ENCODE results near the gene SDSL. TPM values are rescaled to one million over a fixed set of nuclear protein-coding genes. Genes with fewer than 3 reads are reported as not detected.

The SDSL gene
- total RNA-seq, 1 donor from 2014 or later = 12.8 TPM

- no peak for DNase-seq
These were observed 53.4 kb downstream of the SDSL start for GRCh38 chr12:113475451-113476175.

DNA sequence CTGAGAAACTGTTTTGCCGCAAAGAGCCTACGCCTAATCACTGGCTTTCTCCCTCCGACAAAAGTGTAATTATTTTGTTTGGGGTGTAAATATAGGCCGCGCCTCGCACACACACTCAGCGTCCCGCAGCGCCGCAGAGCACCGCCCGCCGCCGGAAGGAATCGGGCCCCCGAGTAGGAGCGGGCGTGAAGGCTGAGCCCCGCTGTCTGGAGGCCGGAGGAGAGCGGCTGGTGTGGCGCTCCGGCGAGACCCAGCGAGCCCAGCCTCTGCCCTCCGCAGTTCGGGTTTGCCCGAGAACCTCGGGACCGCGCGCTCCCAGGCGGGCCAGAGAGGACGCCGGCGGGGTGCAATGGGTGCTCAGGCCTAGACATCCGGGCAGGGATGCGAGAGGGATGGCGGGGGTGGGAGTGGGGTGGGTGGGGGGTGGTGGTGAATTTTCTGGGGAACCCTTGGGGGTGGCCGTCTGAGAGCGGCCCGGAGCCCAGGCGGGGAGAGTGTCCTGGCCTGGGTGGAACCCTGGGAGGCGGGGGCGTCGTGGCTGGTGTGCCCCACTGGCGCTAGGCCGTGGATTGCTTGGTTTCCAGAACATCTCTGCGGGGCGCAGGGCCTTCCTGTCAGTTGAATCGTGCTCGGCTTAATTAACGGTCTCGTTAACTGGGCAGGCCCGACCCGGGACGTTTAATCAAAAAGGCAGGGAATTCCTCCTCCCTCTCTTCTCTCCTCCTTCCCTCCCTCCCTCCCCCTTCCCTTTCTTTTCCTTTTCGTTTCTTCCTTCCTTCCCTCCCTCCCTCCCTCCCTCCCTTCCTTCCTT is 54.2 kb downstream of the SDSL start:
- H3K27ac ChIP-seq = no peak overlapping the region
- H3K4me1 ChIP-seq = no peaks in the 10 kb centered on the region
- no peak for ATAC-seq
- TF ChIP-seq, protein P1, sequence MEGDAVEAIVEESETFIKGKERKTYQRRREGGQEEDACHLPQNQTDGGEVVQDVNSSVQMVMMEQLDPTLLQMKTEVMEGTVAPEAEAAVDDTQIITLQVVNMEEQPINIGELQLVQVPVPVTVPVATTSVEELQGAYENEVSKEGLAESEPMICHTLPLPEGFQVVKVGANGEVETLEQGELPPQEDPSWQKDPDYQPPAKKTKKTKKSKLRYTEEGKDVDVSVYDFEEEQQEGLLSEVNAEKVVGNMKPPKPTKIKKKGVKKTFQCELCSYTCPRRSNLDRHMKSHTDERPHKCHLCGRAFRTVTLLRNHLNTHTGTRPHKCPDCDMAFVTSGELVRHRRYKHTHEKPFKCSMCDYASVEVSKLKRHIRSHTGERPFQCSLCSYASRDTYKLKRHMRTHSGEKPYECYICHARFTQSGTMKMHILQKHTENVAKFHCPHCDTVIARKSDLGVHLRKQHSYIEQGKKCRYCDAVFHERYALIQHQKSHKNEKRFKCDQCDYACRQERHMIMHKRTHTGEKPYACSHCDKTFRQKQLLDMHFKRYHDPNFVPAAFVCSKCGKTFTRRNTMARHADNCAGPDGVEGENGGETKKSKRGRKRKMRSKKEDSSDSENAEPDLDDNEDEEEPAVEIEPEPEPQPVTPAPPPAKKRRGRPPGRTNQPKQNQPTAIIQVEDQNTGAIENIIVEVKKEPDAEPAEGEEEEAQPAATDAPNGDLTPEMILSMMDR (IDR thresholded peaks at IDR 0.05) = no peak
- H3K4me3 ChIP-seq = no peak overlapping the region
- no peaks in the 10 kb centered on the region for H3K36me3 ChIP-seq
- no peaks in the 10 kb centered on the region for H3K9me3 ChIP-seq
- intact Hi-C loops (cut with DNase I) = no loop called here
- no peak for DNase-seq
- peaks cover 95% of the 10 kb centered on the region for H3K27me3 ChIP-seq (ENCODE audit: low read depth)

More at GRCh38 chr12:113475451-113476175, 53.4 kb downstream of the SDSL start:
- intact Hi-C loops (cut with DNase I) = no loop called here
- no peak overlapping the region for H3K27ac ChIP-seq
- no peak overlapping the region for H3K4me3 ChIP-seq
- H3K9me3 ChIP-seq = no peaks in the 10 kb centered on the region
- H3K4me1 ChIP-seq = no peaks in the 10 kb centered on the region
- peaks cover 95% of the 10 kb centered on the region for H3K27me3 ChIP-seq (ENCODE audit: low read depth)
- H3K36me3 ChIP-seq = no peaks in the 10 kb centered on the region
- ATAC-seq = no peak
- TF ChIP-seq, protein P1 (IDR thresholded peaks at IDR 0.05) = no peak

DNA sequence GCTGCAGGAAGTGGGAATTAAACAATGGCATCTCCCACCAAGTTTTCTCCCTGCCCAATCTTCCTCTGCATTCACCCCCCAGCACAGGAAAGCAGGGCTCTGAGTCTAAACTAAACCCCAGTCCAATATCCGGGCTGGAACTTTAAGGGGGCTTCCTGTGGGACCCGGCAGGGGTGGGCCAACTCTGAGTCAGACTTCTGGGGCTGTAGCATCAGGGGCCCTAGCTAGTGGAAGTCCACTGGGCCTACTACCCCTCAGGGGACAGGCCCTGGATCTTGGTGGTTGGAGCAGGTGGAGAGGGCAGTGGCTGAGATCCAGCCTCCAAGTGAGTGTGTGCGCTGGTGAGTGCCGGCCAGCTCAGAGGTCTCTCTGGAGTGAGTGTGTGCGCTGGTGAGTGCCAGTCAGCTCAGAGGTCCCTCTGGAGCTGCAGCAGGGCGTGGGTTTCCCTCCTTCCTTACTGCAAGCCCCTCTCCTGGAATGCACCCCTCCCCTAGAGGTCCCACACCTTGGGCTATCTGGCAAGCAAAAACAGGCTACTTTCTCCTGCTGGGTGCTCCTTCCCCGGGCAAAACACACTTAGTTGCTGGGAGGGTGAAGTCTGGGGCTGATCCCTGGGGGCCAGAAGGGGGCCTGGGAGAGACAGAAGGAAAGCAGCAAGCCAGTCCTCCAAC is 55.1 kb downstream of the SDSL start:
- ATAC-seq = no peak
- Histone ChIP-seq H3K9me3 (no peaks in the 10 kb centered on the region), H3K27me3 (ENCODE audit: low read depth) (peaks cover 93% of the 10 kb centered on the region)

DNA sequence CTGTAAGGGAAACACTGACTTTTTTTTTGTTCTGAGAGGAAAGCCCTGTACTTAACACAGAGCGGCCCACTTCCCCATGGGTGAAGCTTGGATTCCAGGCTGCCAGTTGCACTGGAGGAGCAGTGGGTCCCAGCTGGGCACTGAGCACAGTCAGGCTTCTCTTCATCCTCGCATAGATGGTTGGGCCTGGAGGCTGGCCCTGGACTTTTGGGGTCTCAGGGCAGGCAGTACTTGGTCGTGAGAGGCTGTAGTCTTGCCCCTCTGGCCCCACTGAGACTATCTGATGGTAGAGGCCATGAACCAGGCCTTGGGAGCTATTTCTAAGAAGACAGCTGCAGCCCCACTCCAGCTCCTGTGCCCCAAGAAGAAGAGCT is 55.6 kb downstream of the SDSL start:
- Histone ChIP-seq H3K27ac (no peak overlapping the region), H3K9me3 (no peaks in the 10 kb centered on the region), H3K36me3 (no peaks in the 10 kb centered on the region), H3K27me3 (ENCODE audit: low read depth) (peaks cover 90% of the 10 kb centered on the region), H3K4me3 (no peak overlapping the region), H3K4me1 (no peaks in the 10 kb centered on the region)
- TF ChIP-seq, protein P1 (IDR thresholded peaks at IDR 0.05) = no peak
- ATAC-seq (no peak), DNase-seq (no peak)
- intact Hi-C loops (cut with DNase I) = no loop called here

More for the DNA sequence above, 55.1 kb downstream of the SDSL start:
- Histone ChIP-seq H3K27ac (no peak overlapping the region), H3K4me1 (no peaks in the 10 kb centered on the region), H3K36me3 (no peaks in the 10 kb centered on the region), H3K4me3 (no peak overlapping the region)
- DNase-seq = no peak
- intact Hi-C loops (cut with DNase I) = no loop called here
- TF ChIP-seq, protein P1 (IDR thresholded peaks at IDR 0.05) = no peak

- H3K27ac ChIP-seq = no peak overlapping the region
- peaks cover 90% of the 10 kb centered on the region for H3K27me3 ChIP-seq (ENCODE audit: low read depth)
- no peaks in the 10 kb centered on the region for H3K36me3 ChIP-seq
- no peak overlapping the region for H3K4me3 ChIP-seq
- DNase-seq (no peak), ATAC-seq (no peak)
- intact Hi-C loops (cut with DNase I) = no loop called here
- TF ChIP-seq, protein P1 (IDR thresholded peaks at IDR 0.05) = no peak
- no peaks in the 10 kb centered on the region for H3K4me1 ChIP-seq
- H3K9me3 ChIP-seq = no peaks in the 10 kb centered on the region
These were observed 56.3 kb downstream of the SDSL start for GRCh38 chr12:113478351-113479011.

Measured in lower lobe of right lung (tissue), 2 donors.